ENCODE measurements around the gene ARMH1.

The ARMH1 gene

DNA sequence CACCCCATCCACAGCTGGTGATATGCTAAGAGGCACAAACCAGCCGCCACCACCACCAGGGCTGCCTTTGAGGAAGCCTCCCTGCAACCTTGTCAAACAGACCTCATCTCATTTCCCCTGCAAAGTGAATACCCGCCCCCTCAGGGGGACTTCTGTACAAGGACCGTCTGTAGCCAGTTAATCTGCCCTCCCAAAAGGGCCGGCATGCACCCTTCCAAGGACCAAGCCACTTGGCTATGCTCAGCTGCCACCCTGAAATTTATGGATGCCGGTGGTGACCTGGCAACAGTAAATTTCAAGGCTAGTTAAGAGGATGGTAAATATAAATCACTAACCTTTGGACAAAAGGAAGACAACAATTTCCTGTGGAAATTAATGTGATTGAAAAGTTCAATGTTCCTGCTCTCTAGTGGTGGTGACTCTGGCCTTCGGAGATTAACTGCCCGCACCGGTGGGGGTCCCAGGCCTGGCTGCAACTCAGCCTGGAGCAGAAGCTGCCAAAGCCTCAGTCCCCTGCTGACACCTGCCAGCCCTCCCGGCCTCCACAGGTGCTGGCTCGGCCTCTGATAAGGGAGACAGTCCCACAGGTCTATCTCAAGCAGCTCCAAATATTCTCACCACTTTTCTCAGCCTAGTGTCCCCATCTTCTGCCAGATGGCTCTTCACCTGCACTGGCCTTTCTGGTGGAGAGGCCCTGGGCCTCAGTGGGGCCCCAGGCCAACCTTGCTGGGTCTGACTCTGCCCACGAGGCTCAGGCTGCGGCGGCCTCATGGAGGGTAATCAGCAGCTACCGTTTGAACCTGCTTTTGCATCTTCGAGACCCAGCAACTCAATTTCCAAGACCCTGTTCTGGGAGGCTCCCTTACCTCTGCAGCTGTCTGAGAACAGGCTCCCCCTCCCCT lies 12.5 kb upstream of the ARMH1 start:
- DNase-seq (no peak), ATAC-seq (ENCODE audit: insufficient read depth, low read depth) (no peak)
- no peak overlapping the region for H3K9ac ChIP-seq (ENCODE audit: low read depth, low read length)
- H2AFZ ChIP-seq (ENCODE audit: low read depth, low read length): no peak overlapping the region
- no peak overlapping the region for H3K4me2 ChIP-seq (ENCODE audit: insufficient read depth, low read length)
- no peaks in the 10 kb centered on the region for H4K20me1 ChIP-seq (ENCODE audit: insufficient read depth, low read length)
- H3K27me3 ChIP-seq (ENCODE audit: insufficient read depth, low read length, poor library complexity): no peaks in the 10 kb centered on the region
- no peaks in the 10 kb centered on the region for H3K36me3 ChIP-seq (ENCODE audit: insufficient read depth, low read length)
- no peak overlapping the region for H3K27ac ChIP-seq (ENCODE audit: low read length)
- no peaks in the 10 kb centered on the region for H3K4me1 ChIP-seq (ENCODE audit: insufficient read depth, low read length)
- no peak overlapping the region for H3K4me3 ChIP-seq (ENCODE audit: low read depth in 1 of 2, low read length in 2 of 2)
- H3K9me3 ChIP-seq (ENCODE audit: insufficient read depth, low read length, severe bottlenecking): no peaks in the 10 kb centered on the region
- TF ChIP-seq EZH2 (IDR thresholded peaks at IDR 0.05; ENCODE audit: borderline replicate concordance, low read depth, low read length, severe bottlenecking): no peak
- TF ChIP-seq, protein P1, sequence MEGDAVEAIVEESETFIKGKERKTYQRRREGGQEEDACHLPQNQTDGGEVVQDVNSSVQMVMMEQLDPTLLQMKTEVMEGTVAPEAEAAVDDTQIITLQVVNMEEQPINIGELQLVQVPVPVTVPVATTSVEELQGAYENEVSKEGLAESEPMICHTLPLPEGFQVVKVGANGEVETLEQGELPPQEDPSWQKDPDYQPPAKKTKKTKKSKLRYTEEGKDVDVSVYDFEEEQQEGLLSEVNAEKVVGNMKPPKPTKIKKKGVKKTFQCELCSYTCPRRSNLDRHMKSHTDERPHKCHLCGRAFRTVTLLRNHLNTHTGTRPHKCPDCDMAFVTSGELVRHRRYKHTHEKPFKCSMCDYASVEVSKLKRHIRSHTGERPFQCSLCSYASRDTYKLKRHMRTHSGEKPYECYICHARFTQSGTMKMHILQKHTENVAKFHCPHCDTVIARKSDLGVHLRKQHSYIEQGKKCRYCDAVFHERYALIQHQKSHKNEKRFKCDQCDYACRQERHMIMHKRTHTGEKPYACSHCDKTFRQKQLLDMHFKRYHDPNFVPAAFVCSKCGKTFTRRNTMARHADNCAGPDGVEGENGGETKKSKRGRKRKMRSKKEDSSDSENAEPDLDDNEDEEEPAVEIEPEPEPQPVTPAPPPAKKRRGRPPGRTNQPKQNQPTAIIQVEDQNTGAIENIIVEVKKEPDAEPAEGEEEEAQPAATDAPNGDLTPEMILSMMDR (IDR thresholded peaks at IDR 0.05; ENCODE audit: borderline replicate concordance, extremely low read depth, low read length, poor library complexity, severe bottlenecking): no peak
- no peaks in the 10 kb centered on the region for H3K79me2 ChIP-seq (ENCODE audit: insufficient read depth, low read length)

DNA sequence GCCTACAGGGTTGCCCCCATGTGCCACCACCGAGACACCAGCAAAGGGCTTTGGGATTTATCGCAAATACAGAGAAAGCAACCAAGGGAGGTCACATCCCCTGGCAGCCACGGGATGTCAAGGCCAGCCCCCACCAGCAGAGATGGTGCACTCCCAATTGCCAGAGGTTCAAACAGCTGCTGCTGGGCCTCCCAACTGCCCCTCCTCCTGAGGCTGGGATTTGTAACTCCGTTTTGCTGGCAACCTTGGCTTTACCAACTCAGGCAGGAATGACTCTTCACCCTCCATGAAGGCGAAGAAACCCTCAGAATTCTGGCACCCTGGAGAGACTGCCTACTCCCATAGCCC lies 11.9 kb upstream of the ARMH1 start:
- H3K27ac ChIP-seq (ENCODE audit: low read length): no peak overlapping the region
- no peaks in the 10 kb centered on the region for H4K20me1 ChIP-seq (ENCODE audit: insufficient read depth, low read length)
- H3K27me3 ChIP-seq (ENCODE audit: insufficient read depth, low read length, poor library complexity): no peaks in the 10 kb centered on the region
- H2AFZ ChIP-seq (ENCODE audit: low read depth, low read length): no peak overlapping the region
- H3K4me2 ChIP-seq (ENCODE audit: insufficient read depth, low read length): no peak overlapping the region
- no peak overlapping the region for H3K4me3 ChIP-seq (ENCODE audit: low read depth in 1 of 2, low read length in 2 of 2)
- ATAC-seq (ENCODE audit: insufficient read depth, low read depth) (no peak), DNase-seq (no peak)
- H3K4me1 ChIP-seq (ENCODE audit: insufficient read depth, low read length): no peaks in the 10 kb centered on the region
- H3K36me3 ChIP-seq (ENCODE audit: insufficient read depth, low read length): no peaks in the 10 kb centered on the region
- no peak overlapping the region for H3K9ac ChIP-seq (ENCODE audit: low read depth, low read length)
- TF ChIP-seq, protein P1 (IDR thresholded peaks at IDR 0.05; ENCODE audit: borderline replicate concordance, extremely low read depth, low read length, poor library complexity, severe bottlenecking): no peak
- TF ChIP-seq EZH2 (IDR thresholded peaks at IDR 0.05; ENCODE audit: borderline replicate concordance, low read depth, low read length, severe bottlenecking): no peak
- H3K79me2 ChIP-seq (ENCODE audit: insufficient read depth, low read length): no peaks in the 10 kb centered on the region
- H3K9me3 ChIP-seq (ENCODE audit: insufficient read depth, low read length, severe bottlenecking): no peaks in the 10 kb centered on the region

DNA sequence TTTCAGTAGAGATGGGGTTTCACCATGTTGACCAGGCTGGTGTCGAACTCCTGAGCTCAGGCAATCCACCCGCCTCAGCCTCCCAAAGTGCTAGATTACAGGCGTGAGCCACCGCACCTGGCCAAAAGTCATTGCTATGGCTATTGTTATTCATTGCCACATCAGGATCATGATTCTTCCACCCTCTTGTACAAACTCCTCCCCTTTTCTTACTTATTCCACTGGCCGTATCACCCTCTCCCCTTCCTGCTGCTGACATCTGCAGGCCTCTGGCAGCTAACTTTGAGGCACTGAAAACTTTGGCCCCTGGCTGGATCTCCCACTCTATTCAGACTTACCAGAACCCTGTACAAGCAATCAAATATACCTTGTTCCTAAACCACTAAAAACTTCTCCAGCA lies 11.1 kb upstream of the ARMH1 start:
- Histone ChIP-seq H2AFZ (ENCODE audit: low read depth, low read length) (no peak overlapping the region), H3K9me3 (ENCODE audit: insufficient read depth, low read length, severe bottlenecking) (no peaks in the 10 kb centered on the region), H3K4me1 (ENCODE audit: insufficient read depth, low read length) (no peaks in the 10 kb centered on the region), H3K9ac (ENCODE audit: low read depth, low read length) (no peak overlapping the region), H3K4me3 (ENCODE audit: low read depth in 1 of 2, low read length in 2 of 2) (no peak overlapping the region), H3K36me3 (ENCODE audit: insufficient read depth, low read length) (no peaks in the 10 kb centered on the region), H4K20me1 (ENCODE audit: insufficient read depth, low read length) (no peaks in the 10 kb centered on the region), H3K27me3 (ENCODE audit: insufficient read depth, low read length, poor library complexity) (no peaks in the 10 kb centered on the region), H3K27ac (ENCODE audit: low read length) (no peak overlapping the region), H3K4me2 (ENCODE audit: insufficient read depth, low read length) (no peak overlapping the region), H3K79me2 (ENCODE audit: insufficient read depth, low read length) (no peaks in the 10 kb centered on the region)
- no peak for TF ChIP-seq EZH2 (IDR thresholded peaks at IDR 0.05; ENCODE audit: borderline replicate concordance, low read depth, low read length, severe bottlenecking)
- TF ChIP-seq, protein P1 (IDR thresholded peaks at IDR 0.05; ENCODE audit: borderline replicate concordance, extremely low read depth, low read length, poor library complexity, severe bottlenecking): no peak
- DNase-seq (no peak), ATAC-seq (ENCODE audit: insufficient read depth, low read depth) (no peak)

Measured in DND-41 (cell line).